ENCODE measurements around the gene RPS28.
"Not testable (repeated sequence)": the region's sequence is repeated elsewhere in the genome, so short reads cannot be mapped to it uniquely, and the experiment has no call there.

Gene RPS28

DNA sequence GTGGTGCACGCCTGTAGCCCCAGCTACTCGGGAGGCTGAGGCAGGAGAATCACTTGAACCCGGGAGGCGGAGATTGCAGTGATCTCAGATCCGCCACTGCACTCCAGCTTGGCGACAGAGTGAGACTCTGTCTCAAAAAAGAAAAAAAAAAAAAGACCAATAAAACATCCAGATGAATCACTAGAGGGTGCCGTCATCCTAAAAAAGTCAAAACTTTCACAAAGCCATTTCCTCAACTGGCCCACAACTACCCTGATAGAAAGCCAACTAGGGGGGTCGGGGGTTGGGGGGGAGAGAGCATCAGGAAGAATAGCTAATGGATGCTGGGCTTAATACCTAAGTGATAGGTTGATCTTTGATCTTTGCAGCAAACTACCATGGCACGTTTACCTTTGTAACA lies 2.5 kb upstream of the RPS28 start:
- not testable (repeated sequence) for ATAC-seq

DNA sequence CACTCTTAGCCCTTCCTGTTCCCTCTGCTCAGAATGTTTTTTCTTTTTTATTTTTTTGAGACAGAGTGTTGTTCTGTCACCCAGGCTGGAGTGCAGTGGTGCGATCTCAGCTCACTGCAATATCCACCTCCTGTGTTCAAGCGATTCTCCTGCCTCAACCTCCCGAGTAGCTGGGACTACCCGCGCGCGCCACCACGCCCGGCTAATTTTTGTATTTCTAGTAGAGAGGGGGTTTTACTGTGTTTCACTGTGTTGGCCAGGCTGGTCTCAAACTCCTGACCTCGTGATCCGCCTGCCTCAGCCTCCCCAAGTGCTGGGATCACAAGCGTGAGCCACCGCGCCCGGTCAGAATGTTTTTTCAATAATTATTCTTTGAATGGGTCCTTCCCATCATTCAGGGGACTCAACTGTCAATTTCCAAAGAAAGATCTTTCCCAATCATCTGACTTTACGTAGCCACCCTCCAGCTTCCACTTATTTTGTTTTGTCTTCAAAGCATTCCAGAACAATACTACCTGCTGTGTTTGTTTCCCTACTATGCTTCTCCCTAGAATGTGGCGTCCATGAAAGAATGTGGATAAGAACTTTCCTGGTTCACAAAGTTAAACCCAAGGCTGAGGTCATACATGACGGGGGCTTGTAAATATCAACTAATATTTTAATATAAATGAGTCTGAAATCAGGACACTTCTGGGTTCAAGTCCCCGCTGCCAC lies 1.3 kb upstream of the RPS28 start:
- TF ChIP-seq ZFP30 (CRISPR knock-in tag; IDR thresholded peaks at IDR 0.05) (no peak), ESRRG (CRISPR knock-in tag; IDR thresholded peaks at IDR 0.05) (no peak), ZNF8 (CRISPR knock-in tag; IDR thresholded peaks at IDR 0.05) (no peak), TCF4 (CRISPR knock-in tag; IDR thresholded peaks at IDR 0.05; ENCODE audit: borderline replicate concordance) (no peak), SNAI2 (CRISPR knock-in tag; IDR thresholded peaks at IDR 0.05) (no peak), OSR1 (CRISPR knock-in tag; IDR thresholded peaks at IDR 0.05) (no peak), ZNF70 (CRISPR knock-in tag; IDR thresholded peaks at IDR 0.05) (no peak), TOX (CRISPR knock-in tag; IDR thresholded peaks at IDR 0.05; ENCODE audit: borderline replicate concordance) (no peak), PPARA (CRISPR knock-in tag; IDR thresholded peaks at IDR 0.05; ENCODE audit: borderline replicate concordance) (no peak), ZC3H10 (CRISPR knock-in tag; IDR thresholded peaks at IDR 0.05) (no peak), CSDC2 (CRISPR knock-in tag; IDR thresholded peaks at IDR 0.05) (no peak), RARB (CRISPR knock-in tag; IDR thresholded peaks at IDR 0.05) (no peak)
- TF ChIP-seq, protein P1, sequence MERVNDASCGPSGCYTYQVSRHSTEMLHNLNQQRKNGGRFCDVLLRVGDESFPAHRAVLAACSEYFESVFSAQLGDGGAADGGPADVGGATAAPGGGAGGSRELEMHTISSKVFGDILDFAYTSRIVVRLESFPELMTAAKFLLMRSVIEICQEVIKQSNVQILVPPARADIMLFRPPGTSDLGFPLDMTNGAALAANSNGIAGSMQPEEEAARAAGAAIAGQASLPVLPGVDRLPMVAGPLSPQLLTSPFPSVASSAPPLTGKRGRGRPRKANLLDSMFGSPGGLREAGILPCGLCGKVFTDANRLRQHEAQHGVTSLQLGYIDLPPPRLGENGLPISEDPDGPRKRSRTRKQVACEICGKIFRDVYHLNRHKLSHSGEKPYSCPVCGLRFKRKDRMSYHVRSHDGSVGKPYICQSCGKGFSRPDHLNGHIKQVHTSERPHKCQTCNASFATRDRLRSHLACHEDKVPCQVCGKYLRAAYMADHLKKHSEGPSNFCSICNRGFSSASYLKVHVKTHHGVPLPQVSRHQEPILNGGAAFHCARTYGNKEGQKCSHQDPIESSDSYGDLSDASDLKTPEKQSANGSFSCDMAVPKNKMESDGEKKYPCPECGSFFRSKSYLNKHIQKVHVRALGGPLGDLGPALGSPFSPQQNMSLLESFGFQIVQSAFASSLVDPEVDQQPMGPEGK (CRISPR knock-in tag; IDR thresholded peaks at IDR 0.05; ENCODE audit: borderline replicate concordance) = no peak
- TF ChIP-seq, protein P2, sequence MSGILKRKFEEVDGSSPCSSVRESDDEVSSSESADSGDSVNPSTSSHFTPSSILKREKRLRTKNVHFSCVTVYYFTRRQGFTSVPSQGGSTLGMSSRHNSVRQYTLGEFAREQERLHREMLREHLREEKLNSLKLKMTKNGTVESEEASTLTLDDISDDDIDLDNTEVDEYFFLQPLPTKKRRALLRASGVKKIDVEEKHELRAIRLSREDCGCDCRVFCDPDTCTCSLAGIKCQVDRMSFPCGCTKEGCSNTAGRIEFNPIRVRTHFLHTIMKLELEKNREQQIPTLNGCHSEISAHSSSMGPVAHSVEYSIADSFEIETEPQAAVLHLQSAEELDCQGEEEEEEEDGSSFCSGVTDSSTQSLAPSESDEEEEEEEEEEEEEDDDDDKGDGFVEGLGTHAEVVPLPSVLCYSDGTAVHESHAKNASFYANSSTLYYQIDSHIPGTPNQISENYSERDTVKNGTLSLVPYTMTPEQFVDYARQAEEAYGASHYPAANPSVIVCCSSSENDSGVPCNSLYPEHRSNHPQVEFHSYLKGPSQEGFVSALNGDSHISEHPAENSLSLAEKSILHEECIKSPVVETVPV (CRISPR knock-in tag; IDR thresholded peaks at IDR 0.05) = no peak
- ATAC-seq = no peak

DNA sequence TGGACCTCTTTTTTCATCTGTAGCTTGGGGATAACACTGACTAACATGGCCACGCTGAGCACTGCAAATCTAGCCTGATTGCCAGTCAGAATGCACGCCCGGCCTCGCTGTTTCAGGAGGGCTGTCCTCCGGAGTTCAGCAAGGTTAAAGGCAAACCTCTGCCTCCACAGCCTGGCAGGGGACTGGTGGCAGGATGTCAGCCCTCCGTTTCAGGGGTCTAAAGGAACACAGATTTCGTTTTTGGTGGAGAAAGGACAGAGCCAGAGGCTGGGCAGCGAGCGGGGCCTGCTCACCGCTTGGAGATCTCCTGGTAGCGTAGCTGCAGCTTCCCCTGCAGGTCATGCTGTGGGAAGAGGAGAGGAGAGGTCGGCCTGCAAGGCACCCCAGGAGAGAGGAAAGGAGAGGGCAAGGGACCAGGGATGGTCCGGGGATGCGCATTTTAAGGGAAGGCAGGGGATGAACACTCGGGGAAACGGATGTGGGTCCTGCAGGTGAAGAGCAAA lies 681 bp upstream of the RPS28 start:
- peak; percentile 11 for ATAC-seq
- no peak for TF ChIP-seq GLIS3 (CRISPR knock-in tag; IDR thresholded peaks at IDR 0.05)
- no peak for TF ChIP-seq ZC3H10 (CRISPR knock-in tag; IDR thresholded peaks at IDR 0.05)
- no peak for TF ChIP-seq ZNF8 (CRISPR knock-in tag; IDR thresholded peaks at IDR 0.05)
- TF ChIP-seq ZFP30 (CRISPR knock-in tag; IDR thresholded peaks at IDR 0.05) = no peak
- no peak for TF ChIP-seq ISL1 (CRISPR knock-in tag; IDR thresholded peaks at IDR 0.05)
- no peak for TF ChIP-seq TCF4 (CRISPR knock-in tag; IDR thresholded peaks at IDR 0.05; ENCODE audit: borderline replicate concordance)
- TF ChIP-seq OSR1 (CRISPR knock-in tag; IDR thresholded peaks at IDR 0.05) = no peak
- TF ChIP-seq, protein P2 (CRISPR knock-in tag; IDR thresholded peaks at IDR 0.05) = no peak
- TF ChIP-seq, protein P3, sequence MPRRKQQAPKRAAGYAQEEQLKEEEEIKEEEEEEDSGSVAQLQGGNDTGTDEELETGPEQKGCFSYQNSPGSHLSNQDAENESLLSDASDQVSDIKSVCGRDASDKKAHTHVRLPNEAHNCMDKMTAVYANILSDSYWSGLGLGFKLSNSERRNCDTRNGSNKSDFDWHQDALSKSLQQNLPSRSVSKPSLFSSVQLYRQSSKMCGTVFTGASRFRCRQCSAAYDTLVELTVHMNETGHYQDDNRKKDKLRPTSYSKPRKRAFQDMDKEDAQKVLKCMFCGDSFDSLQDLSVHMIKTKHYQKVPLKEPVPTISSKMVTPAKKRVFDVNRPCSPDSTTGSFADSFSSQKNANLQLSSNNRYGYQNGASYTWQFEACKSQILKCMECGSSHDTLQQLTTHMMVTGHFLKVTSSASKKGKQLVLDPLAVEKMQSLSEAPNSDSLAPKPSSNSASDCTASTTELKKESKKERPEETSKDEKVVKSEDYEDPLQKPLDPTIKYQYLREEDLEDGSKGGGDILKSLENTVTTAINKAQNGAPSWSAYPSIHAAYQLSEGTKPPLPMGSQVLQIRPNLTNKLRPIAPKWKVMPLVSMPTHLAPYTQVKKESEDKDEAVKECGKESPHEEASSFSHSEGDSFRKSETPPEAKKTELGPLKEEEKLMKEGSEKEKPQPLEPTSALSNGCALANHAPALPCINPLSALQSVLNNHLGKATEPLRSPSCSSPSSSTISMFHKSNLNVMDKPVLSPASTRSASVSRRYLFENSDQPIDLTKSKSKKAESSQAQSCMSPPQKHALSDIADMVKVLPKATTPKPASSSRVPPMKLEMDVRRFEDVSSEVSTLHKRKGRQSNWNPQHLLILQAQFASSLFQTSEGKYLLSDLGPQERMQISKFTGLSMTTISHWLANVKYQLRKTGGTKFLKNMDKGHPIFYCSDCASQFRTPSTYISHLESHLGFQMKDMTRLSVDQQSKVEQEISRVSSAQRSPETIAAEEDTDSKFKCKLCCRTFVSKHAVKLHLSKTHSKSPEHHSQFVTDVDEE (CRISPR knock-in tag; IDR thresholded peaks at IDR 0.05) = no peak
- TF ChIP-seq CSDC2 (CRISPR knock-in tag; IDR thresholded peaks at IDR 0.05) = no peak
- no peak for TF ChIP-seq SNAI2 (CRISPR knock-in tag; IDR thresholded peaks at IDR 0.05)

DNA sequence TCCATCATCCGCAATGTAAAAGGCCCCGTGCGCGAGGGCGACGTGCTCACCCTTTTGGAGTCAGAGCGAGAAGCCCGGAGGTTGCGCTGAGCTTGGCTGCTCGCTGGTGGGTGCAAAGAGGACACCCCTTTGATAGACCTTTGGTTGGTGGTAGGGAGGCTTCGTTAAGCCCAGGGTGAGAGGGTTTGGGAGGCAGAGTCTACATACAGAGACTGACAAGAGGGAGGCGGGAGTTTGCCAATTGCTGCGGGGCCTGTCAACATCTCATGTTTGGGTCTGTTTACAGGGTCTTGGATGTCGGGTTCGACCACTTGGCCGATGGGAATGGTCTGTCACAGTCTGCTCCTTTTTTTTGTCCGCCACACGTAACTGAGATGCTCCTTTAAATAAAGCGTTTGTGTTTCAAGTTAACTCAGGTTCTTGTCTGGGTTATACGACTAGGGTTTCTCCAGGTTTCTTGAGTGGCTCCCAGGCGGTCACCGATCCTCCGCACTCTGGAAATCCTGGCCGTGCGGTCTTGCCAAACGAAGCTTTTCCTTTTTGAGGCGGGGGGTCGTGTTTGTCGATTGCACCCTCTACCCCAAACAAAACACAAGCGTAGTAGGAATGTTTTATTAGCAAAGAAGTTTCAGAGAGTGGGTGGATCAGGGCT lies 816 bp downstream of the RPS28 start:
- peak; percentile 8 for ATAC-seq
- TF ChIP-seq ISL1 (CRISPR knock-in tag; IDR thresholded peaks at IDR 0.05) (no peak), ESRRG (CRISPR knock-in tag; IDR thresholded peaks at IDR 0.05) (no peak), BACH2 (CRISPR knock-in tag; IDR thresholded peaks at IDR 0.05; ENCODE audit: borderline replicate concordance) (no peak), SNAI2 (CRISPR knock-in tag; IDR thresholded peaks at IDR 0.05) (no peak), ZNF565 (CRISPR knock-in tag; conservative IDR thresholded peaks at IDR 0.05; ENCODE audit: low read depth) (no peak), ZNF8 (CRISPR knock-in tag; IDR thresholded peaks at IDR 0.05) (no peak), PPARA (CRISPR knock-in tag; IDR thresholded peaks at IDR 0.05; ENCODE audit: borderline replicate concordance) (no peak), OSR1 (CRISPR knock-in tag; IDR thresholded peaks at IDR 0.05) (no peak), ZC3H10 (CRISPR knock-in tag; IDR thresholded peaks at IDR 0.05) (no peak)
- TF ChIP-seq, protein P2 (CRISPR knock-in tag; IDR thresholded peaks at IDR 0.05) = no peak
- TF ChIP-seq, protein P1 (CRISPR knock-in tag; IDR thresholded peaks at IDR 0.05; ENCODE audit: borderline replicate concordance) = no peak
